ENCODE results near the gene CDC25A.
"Not testable (repeated sequence)": the region's sequence is repeated elsewhere in the genome, so short reads cannot be mapped to it uniquely, and the experiment has no call there.

The CDC25A gene

GRCh38 chr3:48215876-48216275 is 27.7 kb upstream of the CDC25A start:
- H3K9ac ChIP-seq (ENCODE audit: low read length), result no peak overlapping the region
- H3K27ac ChIP-seq (ENCODE audit: low read depth, low read length), result no peak overlapping the region
- no peaks in the 10 kb centered on the region for H3K27me3 ChIP-seq (ENCODE audit: control insufficient read depth, insufficient read depth, low read length)
- no peaks in the 10 kb centered on the region for H3K4me1 ChIP-seq (ENCODE audit: control insufficient read depth, insufficient read depth, low read length)
- no peaks in the 10 kb centered on the region for H3K36me3 ChIP-seq (ENCODE audit: control insufficient read depth, insufficient read depth, low read length)
- H3K4me3 ChIP-seq (ENCODE audit: low read length), result no peak overlapping the region

- H3K9ac ChIP-seq (ENCODE audit: low read length), result no peak overlapping the region
- no peaks in the 10 kb centered on the region for H3K4me1 ChIP-seq (ENCODE audit: control insufficient read depth, insufficient read depth, low read length)
- no peaks in the 10 kb centered on the region for H3K36me3 ChIP-seq (ENCODE audit: control insufficient read depth, insufficient read depth, low read length)
- no peak overlapping the region for H3K27ac ChIP-seq (ENCODE audit: low read depth, low read length)
- H3K4me3 ChIP-seq (ENCODE audit: low read length), result no peak overlapping the region
- no peaks in the 10 kb centered on the region for H3K27me3 ChIP-seq (ENCODE audit: control insufficient read depth, insufficient read depth, low read length)
Measured at GRCh38 chr3:48215466-48215865, 27.2 kb upstream of the CDC25A start.

GRCh38 chr3:48215019-48215418 is 26.8 kb upstream of the CDC25A start:
- H3K9ac ChIP-seq (ENCODE audit: low read length), result no peak overlapping the region
- no peak overlapping the region for H3K27ac ChIP-seq (ENCODE audit: low read depth, low read length)
- H3K4me3 ChIP-seq (ENCODE audit: low read length), result no peak overlapping the region

GRCh38 chr3:48214225-48214624 is 26.0 kb upstream of the CDC25A start:
- H3K36me3 ChIP-seq (ENCODE audit: control insufficient read depth, insufficient read depth, low read length), result no peaks in the 10 kb centered on the region
- no peak overlapping the region for H3K9ac ChIP-seq (ENCODE audit: low read length)
- H3K27ac ChIP-seq (ENCODE audit: low read depth, low read length), result no peak overlapping the region
- no peak overlapping the region for H3K4me3 ChIP-seq (ENCODE audit: low read length)
- no peaks in the 10 kb centered on the region for H3K27me3 ChIP-seq (ENCODE audit: control insufficient read depth, insufficient read depth, low read length)
- no peaks in the 10 kb centered on the region for H3K4me1 ChIP-seq (ENCODE audit: control insufficient read depth, insufficient read depth, low read length)

More at GRCh38 chr3:48215019-48215418, 26.8 kb upstream of the CDC25A start:
- H3K36me3 ChIP-seq (ENCODE audit: control insufficient read depth, insufficient read depth, low read length), result no peaks in the 10 kb centered on the region
- H3K4me1 ChIP-seq (ENCODE audit: control insufficient read depth, insufficient read depth, low read length), result no peaks in the 10 kb centered on the region
- H3K27me3 ChIP-seq (ENCODE audit: control insufficient read depth, insufficient read depth, low read length), result no peaks in the 10 kb centered on the region

- not testable (repeated sequence) for H3K27ac ChIP-seq (ENCODE audit: low read depth, low read length); H3K4me1 ChIP-seq (ENCODE audit: control insufficient read depth, insufficient read depth, low read length); H3K36me3 ChIP-seq (ENCODE audit: control insufficient read depth, insufficient read depth, low read length); H3K9ac ChIP-seq (ENCODE audit: low read length); H3K27me3 ChIP-seq (ENCODE audit: control insufficient read depth, insufficient read depth, low read length); H3K4me3 ChIP-seq (ENCODE audit: low read length)
Measured at GRCh38 chr3:48211776-48212175, 23.6 kb upstream of the CDC25A start.

- not testable (repeated sequence) for H3K4me1 ChIP-seq (ENCODE audit: control insufficient read depth, insufficient read depth, low read length); H3K36me3 ChIP-seq (ENCODE audit: control insufficient read depth, insufficient read depth, low read length); H3K27ac ChIP-seq (ENCODE audit: low read depth, low read length); H3K27me3 ChIP-seq (ENCODE audit: control insufficient read depth, insufficient read depth, low read length); H3K4me3 ChIP-seq (ENCODE audit: low read length); H3K9ac ChIP-seq (ENCODE audit: low read length)
Measured at GRCh38 chr3:48210534-48210933, 22.3 kb upstream of the CDC25A start.

- Histone ChIP-seq H3K4me1 (ENCODE audit: control insufficient read depth, insufficient read depth, low read length) (no peaks in the 10 kb centered on the region), H3K27ac (ENCODE audit: low read depth, low read length) (no peak overlapping the region), H3K36me3 (ENCODE audit: control insufficient read depth, insufficient read depth, low read length) (no peaks in the 10 kb centered on the region), H3K4me3 (ENCODE audit: low read length) (no peak overlapping the region), H3K27me3 (ENCODE audit: control insufficient read depth, insufficient read depth, low read length) (no peaks in the 10 kb centered on the region), H3K9ac (ENCODE audit: low read length) (no peak overlapping the region)
Measured at GRCh38 chr3:48209445-48209844, 21.2 kb upstream of the CDC25A start.

GRCh38 chr3:48208076-48208475 is 19.9 kb upstream of the CDC25A start:
- no peak overlapping the region for H3K4me3 ChIP-seq (ENCODE audit: low read length)
- H3K4me1 ChIP-seq (ENCODE audit: control insufficient read depth, insufficient read depth, low read length), result no peaks in the 10 kb centered on the region
- H3K9ac ChIP-seq (ENCODE audit: low read length), result no peak overlapping the region
- H3K27ac ChIP-seq (ENCODE audit: low read depth, low read length), result no peak overlapping the region
- no peaks in the 10 kb centered on the region for H3K36me3 ChIP-seq (ENCODE audit: control insufficient read depth, insufficient read depth, low read length)
- no peaks in the 10 kb centered on the region for H3K27me3 ChIP-seq (ENCODE audit: control insufficient read depth, insufficient read depth, low read length)

- Histone ChIP-seq H3K4me3 (ENCODE audit: low read length) (no peak overlapping the region), H3K4me1 (ENCODE audit: control insufficient read depth, insufficient read depth, low read length) (no peaks in the 10 kb centered on the region), H3K27ac (ENCODE audit: low read depth, low read length) (no peak overlapping the region), H3K27me3 (ENCODE audit: control insufficient read depth, insufficient read depth, low read length) (no peaks in the 10 kb centered on the region), H3K9ac (ENCODE audit: low read length) (no peak overlapping the region), H3K36me3 (ENCODE audit: control insufficient read depth, insufficient read depth, low read length) (no peaks in the 10 kb centered on the region)
Measured at GRCh38 chr3:48202632-48203031, 14.4 kb upstream of the CDC25A start.

- Histone ChIP-seq H3K36me3 (ENCODE audit: control insufficient read depth, insufficient read depth, low read length) (no peaks in the 10 kb centered on the region), H3K4me3 (ENCODE audit: low read length) (no peak overlapping the region), H3K9ac (ENCODE audit: low read length) (no peak overlapping the region), H3K27ac (ENCODE audit: low read depth, low read length) (no peak overlapping the region), H3K27me3 (ENCODE audit: control insufficient read depth, insufficient read depth, low read length) (no peaks in the 10 kb centered on the region), H3K4me1 (ENCODE audit: control insufficient read depth, insufficient read depth, low read length) (no peaks in the 10 kb centered on the region)
Measured at GRCh38 chr3:48199117-48199516, 10.9 kb upstream of the CDC25A start.

- Histone ChIP-seq H3K27ac (ENCODE audit: low read depth, low read length) (no peak overlapping the region), H3K27me3 (ENCODE audit: control insufficient read depth, insufficient read depth, low read length) (no peaks in the 10 kb centered on the region), H3K4me3 (ENCODE audit: low read length) (no peak overlapping the region), H3K4me1 (ENCODE audit: control insufficient read depth, insufficient read depth, low read length) (no peaks in the 10 kb centered on the region), H3K9ac (ENCODE audit: low read length) (no peak overlapping the region), H3K36me3 (ENCODE audit: control insufficient read depth, insufficient read depth, low read length) (no peaks in the 10 kb centered on the region)
Measured at GRCh38 chr3:48196611-48197010, 8.4 kb upstream of the CDC25A start.

- Histone ChIP-seq H3K4me3 (ENCODE audit: low read length) (no peak overlapping the region), H3K9ac (ENCODE audit: low read length) (no peak overlapping the region), H3K27me3 (ENCODE audit: control insufficient read depth, insufficient read depth, low read length) (no peaks in the 10 kb centered on the region), H3K36me3 (ENCODE audit: control insufficient read depth, insufficient read depth, low read length) (no peaks in the 10 kb centered on the region), H3K4me1 (ENCODE audit: control insufficient read depth, insufficient read depth, low read length) (no peaks in the 10 kb centered on the region), H3K27ac (ENCODE audit: low read depth, low read length) (no peak overlapping the region)
Measured at GRCh38 chr3:48194446-48195071, 6.3 kb upstream of the CDC25A start.

GRCh38 chr3:48190911-48191310 is 2.7 kb upstream of the CDC25A start:
- H3K27me3 ChIP-seq (ENCODE audit: control insufficient read depth, insufficient read depth, low read length), result no peaks in the 10 kb centered on the region
- H3K4me3 ChIP-seq (ENCODE audit: low read length), result no peak overlapping the region
- H3K9ac ChIP-seq (ENCODE audit: low read length), result no peak overlapping the region
- H3K27ac ChIP-seq (ENCODE audit: low read depth, low read length), result no peak overlapping the region
- H3K36me3 ChIP-seq (ENCODE audit: control insufficient read depth, insufficient read depth, low read length), result no peaks in the 10 kb centered on the region
- no peaks in the 10 kb centered on the region for H3K4me1 ChIP-seq (ENCODE audit: control insufficient read depth, insufficient read depth, low read length)
